Mucosa of descending colon (tissue), 3 donors: ENCODE measurements around the gene CACFD1. TPM values are rescaled to one million over a fixed set of nuclear protein-coding genes. Genes with fewer than 3 reads are reported as not detected.

Experiments
- ATAC-seq: fragments of 200-7000 bp; cut with Tn5 transposase; one replicate; pipeline ENCODE4 v1.9.1; 2020; ENCODE audit warnings: mild to moderate bottlenecking, moderate library complexity
- DNase-seq, 3 donors: peaks; one replicate each; pipeline ENCODE4 v3.0.0-alpha.2; 2020
- H3K36me3 ChIP-seq: fragments of 200-600 bp; one replicate; pipeline ENCODE4 v1.8.0; 2021; ENCODE audit warnings: low read depth, mild to moderate bottlenecking
- H3K4me1 ChIP-seq: fragments of 200-600 bp; one replicate; pipeline ENCODE4 v1.8.0; 2021; ENCODE audit warnings: low read depth, mild to moderate bottlenecking
- H3K4me3 ChIP-seq: fragments of 200-600 bp; one replicate; pipeline ENCODE4 v1.8.0; 2021; ENCODE audit warnings: mild to moderate bottlenecking
- H3K9me3 ChIP-seq: fragments of 200-600 bp; one replicate; pipeline ENCODE4 v1.8.0; 2021; ENCODE audit warnings: mild to moderate bottlenecking
- CTCF ChIP-seq: fragments of 200-600 bp; IDR thresholded peaks from one replicate; pipeline ENCODE4 v1.8.0; 2022; ENCODE audit warnings: antibody characterized with exemption, mild to moderate bottlenecking
- intact Hi-C, 2 donors: fragments of 100-400 bp; cut with DNase I in 1 of 2; cut with micrococcal nuclease in 1 of 2; formaldehyde crosslinking; loops; one replicate each; pipeline versions ENCODE4 v1.11.0 to v1.11.1; 2022; cut with DNase I, micrococcal nuclease
- total RNA-seq, 3 donors: library from RNA; stranded (reverse); fragmentation: NEBNext Ultra II Directional in 2 of 3; extraction: Animal tissue kit (Norgen Biotek cat#: 25700) in 2 of 3; gene quantifications; one replicate each; pipeline versions ENCODE4 v1.2.1 to v1.2.4, GENCODE V29; 2021 to 2023
- donor health status: DM: no; HTN: no; CAD: no; lungs with moderate emphysema.
- donor health status: DM: no; HTN: no; CAD: no.
- donor health status: DM: no; HTN: yes; CAD: no.

CACFD1 gene
- total RNA-seq, 3 donors from 2014 or later = 42.7 to 84.2 (median 54.1) TPM

DNA sequence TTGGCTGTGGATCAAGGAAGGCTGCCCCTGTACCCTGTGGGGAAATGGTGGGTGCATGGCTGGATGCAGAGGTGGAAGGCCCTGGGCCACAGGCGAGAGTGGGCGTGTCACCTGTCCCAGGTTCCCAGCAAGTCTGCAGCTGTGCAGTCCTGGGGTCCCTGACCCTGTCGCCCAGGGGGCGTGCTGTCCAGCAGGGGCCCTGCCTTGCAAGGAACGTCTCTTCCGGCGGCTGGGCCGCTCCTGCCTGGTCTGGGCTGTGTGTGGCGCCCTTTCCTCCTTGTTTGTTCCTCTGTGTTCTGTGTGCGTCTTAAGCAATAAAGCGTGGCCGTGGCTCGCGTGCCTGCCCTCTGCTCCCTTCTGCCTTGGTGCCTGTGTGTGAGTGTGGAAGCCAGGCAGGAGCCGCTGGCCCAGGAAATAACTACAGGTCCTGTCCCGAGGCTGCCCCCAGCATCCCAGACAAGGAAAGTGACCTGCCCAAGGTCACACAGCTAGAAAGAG, 10.7 kb downstream of the CACFD1 start:
- no peaks in the 10 kb centered on the region for H3K9me3 ChIP-seq
- H3K36me3 ChIP-seq = no peaks in the 10 kb centered on the region
- intact Hi-C loops = no loop called here
- ATAC-seq (peak; percentile 36), DNase-seq (peak in 2 of 3 donors; percentile 42 to 53)
- H3K4me3 ChIP-seq = no peak overlapping the region
- H3K4me1 ChIP-seq = peaks cover 22% of the 10 kb centered on the region
- no peak for TF ChIP-seq CTCF

DNA sequence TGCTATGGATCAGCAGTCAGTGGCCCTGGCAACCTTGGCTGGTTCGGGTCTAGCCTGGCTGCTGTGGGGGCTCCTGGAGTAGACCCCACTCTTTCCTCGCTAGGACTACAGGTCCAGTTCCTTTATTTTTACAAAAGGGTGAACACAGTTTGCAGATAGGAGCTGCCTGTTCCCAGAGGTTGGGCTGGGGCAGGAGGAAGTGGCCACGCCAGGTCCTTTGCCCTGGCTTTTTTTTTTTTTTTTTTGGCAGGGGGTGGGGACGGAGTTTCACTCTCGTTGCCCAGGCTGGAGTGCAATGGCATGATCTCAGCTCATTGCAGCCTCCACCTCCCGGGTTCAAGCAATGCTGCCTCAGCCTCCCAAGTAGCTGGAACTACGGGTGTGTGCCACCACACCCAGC, 11.2 kb downstream of the CACFD1 start:
- Histone ChIP-seq H3K36me3 (no peaks in the 10 kb centered on the region), H3K4me3 (no peak overlapping the region), H3K9me3 (no peaks in the 10 kb centered on the region), H3K4me1 (peaks cover 22% of the 10 kb centered on the region)
- DNase-seq (no peak), ATAC-seq (peak; percentile 38)
- no peak for TF ChIP-seq CTCF
- intact Hi-C loops = no loop called here

DNA sequence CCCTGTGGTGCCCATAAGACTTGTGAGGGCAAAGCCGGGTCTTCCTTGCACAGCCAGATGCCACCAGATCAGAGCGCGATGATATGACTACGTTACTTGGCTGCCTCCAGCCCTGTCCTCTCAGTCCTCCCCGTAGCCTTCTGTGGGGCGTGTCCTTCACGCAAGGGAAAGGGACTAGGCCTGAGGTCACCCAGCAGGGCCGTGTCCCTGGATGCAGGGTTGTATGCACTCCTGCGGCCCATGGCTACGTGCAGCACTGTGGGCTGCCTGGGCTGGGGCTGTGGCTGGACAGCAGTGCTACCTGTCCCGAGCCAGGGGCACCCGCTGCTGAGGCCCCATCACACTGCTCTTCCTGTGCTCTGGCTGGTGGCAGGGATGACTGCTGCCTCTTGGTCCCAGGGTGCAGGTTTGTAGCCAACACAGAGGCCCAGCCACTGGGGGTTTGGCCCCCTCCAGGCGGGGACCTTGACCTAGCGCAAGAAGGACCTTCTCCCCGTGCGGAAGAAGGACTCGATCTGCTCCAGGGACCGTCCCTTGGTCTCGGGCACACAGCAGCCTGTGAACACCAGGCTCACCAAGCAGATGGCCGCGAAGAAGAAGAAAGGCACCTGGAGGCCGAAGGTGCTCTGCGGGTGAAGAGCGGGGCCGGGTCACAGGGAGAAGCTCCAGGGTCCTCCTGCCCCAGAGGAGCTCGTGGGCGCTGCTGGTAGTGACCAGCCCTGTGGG, 11.9 kb downstream of the CACFD1 start:
- peak; percentile 57 for ATAC-seq
- Histone ChIP-seq H3K4me3 (no peak overlapping the region), H3K4me1 (peaks cover 22% of the 10 kb centered on the region), H3K9me3 (no peaks in the 10 kb centered on the region), H3K36me3 (no peaks in the 10 kb centered on the region)
- intact Hi-C loops = no loop called here
- TF ChIP-seq CTCF = no peak
- DNase-seq = peak in 1 of 3 donors; percentile 60

GRCh38 chr9:133472277-133472645, 12.5 kb downstream of the CACFD1 start:
- intact Hi-C loops = no loop called here
- peak in 1 of 3 donors; percentile 40 for DNase-seq
- Histone ChIP-seq H3K9me3 (no peaks in the 10 kb centered on the region), H3K4me1 (peaks cover 22% of the 10 kb centered on the region), H3K4me3 (no peak overlapping the region), H3K36me3 (no peaks in the 10 kb centered on the region)
- no peak for ATAC-seq
- no peak for TF ChIP-seq CTCF

- ATAC-seq (no peak), DNase-seq (peak in 1 of 3 donors; percentile 32)
- Histone ChIP-seq H3K36me3 (no peaks in the 10 kb centered on the region), H3K9me3 (no peaks in the 10 kb centered on the region), H3K4me1 (peaks cover 22% of the 10 kb centered on the region), H3K4me3 (no peak overlapping the region)
- TF ChIP-seq CTCF = no peak
- intact Hi-C loops = no loop called here
Measured at GRCh38 chr9:133472753-133473378, 13.1 kb downstream of the CACFD1 start.
